Measurements from ENCODE around the gene RPS16.

DNA sequence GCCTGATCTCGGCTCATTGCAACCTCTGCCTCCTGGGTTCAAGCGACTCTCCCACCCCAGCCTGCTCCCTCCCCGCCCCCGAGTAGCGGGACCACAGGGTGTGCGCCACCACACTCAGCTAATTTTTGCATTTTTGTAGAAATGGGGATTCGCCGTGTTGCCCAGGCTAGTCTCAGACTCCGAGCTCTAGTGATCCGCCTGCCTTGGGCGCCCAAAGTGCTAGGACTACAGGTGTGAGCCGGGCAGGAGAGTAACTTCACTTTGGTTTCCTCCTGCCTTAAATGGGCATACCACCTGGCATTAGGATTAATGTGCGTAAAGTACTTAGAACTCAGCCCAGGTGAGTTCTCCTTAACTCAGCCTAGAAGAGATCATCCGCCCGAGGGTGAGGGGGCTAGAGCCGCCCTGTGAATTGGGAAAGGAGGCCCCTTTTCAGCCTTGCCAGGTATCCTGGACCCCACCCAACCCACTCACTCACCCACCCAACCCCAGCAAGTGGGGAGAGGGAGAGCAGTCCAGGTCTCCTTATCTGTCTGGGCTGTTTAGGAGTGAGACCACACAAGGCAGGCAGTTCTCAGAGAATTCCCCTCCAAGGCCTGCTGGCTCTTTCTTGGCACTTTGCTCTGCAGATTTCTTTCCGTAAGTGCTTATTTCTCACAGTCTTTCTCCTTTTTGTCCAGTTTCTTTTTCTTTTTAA, 30.3 kb downstream of the RPS16 start:
- no peak for TF ChIP-seq FOXA1 (IDR thresholded peaks at IDR 0.05)
- no peak for TF ChIP-seq SUZ12 (IDR thresholded peaks at IDR 0.05)
- TF ChIP-seq LEF1 (IDR thresholded peaks at IDR 0.05; ENCODE audit: borderline replicate concordance): no peak
- TF ChIP-seq BHLHE40 (IDR thresholded peaks at IDR 0.05; ENCODE audit: borderline replicate concordance): no peak

All from HEK293T (cell line).